Measurements from ENCODE around the gene PPFIA3.
"Not testable (repeated sequence)": the region's sequence is repeated elsewhere in the genome, so short reads cannot be mapped to it uniquely, and the experiment has no call there.

PPFIA3 gene

DNA sequence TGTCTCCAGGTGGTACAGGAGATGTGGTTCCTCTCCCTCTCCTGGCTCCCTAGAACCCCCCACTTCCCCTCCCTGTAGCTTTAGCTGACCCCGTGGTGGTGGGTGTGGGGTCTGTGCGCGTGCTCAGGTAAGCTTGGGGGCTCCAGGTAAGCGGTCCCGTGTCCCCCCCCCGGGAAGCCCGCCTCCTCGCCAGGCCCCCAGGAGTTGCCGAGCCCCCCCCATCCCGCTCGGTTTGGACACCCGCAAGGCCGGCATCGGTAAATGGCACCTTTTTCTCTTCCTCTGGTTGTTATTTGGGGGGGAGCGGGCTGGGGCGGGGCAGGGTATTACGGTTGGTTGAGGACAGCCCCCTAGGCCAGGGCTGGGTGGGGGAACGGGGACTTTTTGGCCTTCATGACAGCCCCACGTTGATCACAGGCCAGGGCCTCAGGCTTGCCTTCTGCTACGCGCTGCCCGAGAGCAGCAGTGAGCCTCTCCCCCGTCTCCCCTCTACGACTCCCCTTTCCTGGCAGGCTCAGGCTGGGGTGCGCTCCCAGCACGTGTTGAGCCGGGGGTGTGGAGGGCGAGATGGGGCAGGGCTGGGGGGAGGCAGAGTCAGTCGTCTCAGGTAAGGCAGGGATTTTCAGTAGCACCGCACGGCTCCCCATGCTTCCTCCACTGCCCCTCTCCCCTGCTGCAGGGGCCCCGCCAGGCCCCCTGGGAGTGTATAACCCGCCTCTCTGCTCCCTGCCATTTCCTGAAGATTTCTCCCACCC lies 15.8 kb upstream of the PPFIA3 start:
- peak; percentile 63 for DNase-seq

- peak; percentile 94 for DNase-seq
These were observed 15.0 kb upstream of the PPFIA3 start for GRCh38 chr19:49104229-49104864.

- peak; percentile 28 for DNase-seq
These were observed 12.7 kb upstream of the PPFIA3 start for GRCh38 chr19:49106648-49107135.

GRCh38 chr19:49107625-49108459 lies 11.5 kb upstream of the PPFIA3 start:
- no peak for DNase-seq

- DNase-seq: no peak
These were observed 10.3 kb upstream of the PPFIA3 start for GRCh38 chr19:49109051-49109450.

- no peak for DNase-seq
These were observed 9.6 kb upstream of the PPFIA3 start for GRCh38 chr19:49109569-49110233.

GRCh38 chr19:49110567-49110966 lies 8.8 kb upstream of the PPFIA3 start:
- no peak for DNase-seq

- DNase-seq: no peak
These were observed 7.9 kb upstream of the PPFIA3 start for GRCh38 chr19:49111218-49111998.

GRCh38 chr19:49113762-49114629 lies 5.3 kb upstream of the PPFIA3 start, which contains the start of gene LIN7B:
Gene LIN7B, plus strand, starts transcription at chr19:49114370. Its CDS starts 35 bp downstream, at chr19:49114405.
- DNase-seq: peak; percentile 88

DNA sequence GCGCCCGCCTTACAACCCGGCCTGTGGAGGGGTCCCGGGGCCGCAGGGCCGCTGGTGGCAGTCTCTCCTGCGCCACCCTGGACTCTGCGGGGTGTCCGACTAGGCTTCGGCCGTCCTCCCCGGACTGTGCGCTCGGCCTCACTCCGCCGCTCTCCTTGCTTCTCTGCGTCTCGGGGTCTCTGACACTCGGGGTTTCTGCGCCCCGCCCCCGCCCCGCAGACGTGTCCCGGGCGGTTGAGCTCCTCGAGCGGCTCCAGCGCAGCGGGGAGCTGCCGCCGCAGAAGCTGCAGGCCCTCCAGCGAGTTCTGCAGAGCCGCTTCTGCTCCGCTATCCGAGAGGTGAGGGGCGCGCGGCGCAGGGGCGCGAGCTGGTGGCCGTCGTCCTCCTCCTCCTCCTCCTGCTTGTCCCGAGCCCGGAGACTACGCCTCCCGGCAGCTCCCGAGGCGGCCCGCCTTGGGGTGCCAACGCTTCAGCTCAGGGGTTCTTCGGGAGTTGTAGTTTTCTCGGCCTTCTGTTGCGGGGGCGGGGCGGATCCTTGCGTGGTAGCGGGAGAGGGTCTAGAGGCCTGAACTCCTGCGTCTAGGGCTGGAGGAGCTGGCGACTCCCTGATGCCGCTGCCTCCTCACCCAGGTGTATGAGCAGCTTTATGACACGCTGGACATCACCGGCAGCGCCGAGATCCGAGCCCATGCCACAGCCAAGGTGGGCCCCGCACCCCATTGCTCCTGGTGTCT lies 4.5 kb upstream of the PPFIA3 start:
- peak; percentile 67 for DNase-seq

GRCh38 chr19:49116544-49116943 lies 2.8 kb upstream of the PPFIA3 start:
- DNase-seq: no peak

GRCh38 chr19:49117677-49118564 lies 1.4 kb upstream of the PPFIA3 start:
- no peak for DNase-seq

DNA sequence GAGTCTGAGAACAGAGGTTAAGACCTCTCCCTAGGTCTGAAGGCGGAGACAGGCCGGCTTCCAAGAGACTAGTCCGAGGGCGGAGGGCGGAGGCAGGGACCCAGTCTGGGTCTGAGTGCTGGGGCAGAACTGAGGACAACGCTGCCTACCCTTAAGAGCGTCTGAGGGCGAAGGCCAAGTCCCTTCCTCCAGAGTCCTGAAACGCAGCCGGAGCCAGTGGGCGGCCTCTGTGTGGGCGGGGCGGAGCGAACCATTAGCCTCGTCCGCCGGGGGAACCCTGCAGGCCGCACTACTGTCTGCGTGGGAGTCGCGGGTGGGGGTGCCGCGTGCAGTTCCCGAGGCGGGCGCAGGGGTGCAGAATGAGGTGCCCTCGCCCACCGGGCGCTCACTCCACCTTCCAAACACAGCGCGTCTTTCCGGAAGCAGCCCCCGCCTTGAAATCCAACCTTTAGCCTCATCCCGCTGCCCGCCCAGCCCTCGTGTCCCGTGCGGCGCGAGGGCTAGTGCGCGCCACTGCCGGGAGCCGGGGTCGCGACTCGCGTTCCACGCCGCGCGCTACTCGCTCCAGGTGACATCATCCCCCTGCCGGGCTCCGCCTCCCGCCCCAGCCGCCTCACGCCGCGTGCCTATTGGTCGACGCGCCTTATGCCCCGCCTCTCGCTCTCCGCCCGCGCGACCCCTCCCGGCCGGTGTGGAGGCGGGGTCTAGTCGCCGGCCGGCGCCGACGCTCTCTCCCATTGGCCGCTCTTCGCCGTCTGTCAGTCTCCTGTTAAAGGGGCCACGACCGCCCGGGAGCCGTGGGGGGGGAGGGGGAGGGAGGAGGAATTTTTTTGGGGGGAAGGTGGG lies 556 bp upstream of the PPFIA3 start, which contains the start of gene C19orf73:
C19orf73 (minus strand) TSS at position 579 of the 846 bp plus-strand sequence; CDS start at position 458, 121 bp downstream.
- peak; percentile 95 for DNase-seq

DNA sequence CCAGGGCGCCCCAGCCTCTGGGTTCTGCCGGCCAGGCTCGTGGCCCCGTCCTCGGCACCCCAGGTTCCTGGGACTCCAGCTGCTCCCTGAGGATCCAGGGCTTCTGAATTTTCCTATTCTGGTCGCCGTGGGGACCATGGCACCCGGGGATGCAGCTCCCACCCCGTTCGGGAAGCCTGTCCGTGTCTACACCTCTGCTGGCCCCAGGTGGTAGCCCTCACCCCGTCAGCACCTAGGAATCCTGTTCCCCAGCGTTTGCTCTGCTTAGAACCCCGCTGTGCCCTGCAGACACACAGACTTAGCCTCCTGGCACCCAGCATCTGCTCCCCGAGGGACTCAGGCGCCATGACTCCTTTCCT lies 960 bp downstream of the PPFIA3 start:
- no peak for DNase-seq

GRCh38 chr19:49120868-49121267 lies 1.5 kb downstream of the PPFIA3 start:
- no peak for DNase-seq

DNA sequence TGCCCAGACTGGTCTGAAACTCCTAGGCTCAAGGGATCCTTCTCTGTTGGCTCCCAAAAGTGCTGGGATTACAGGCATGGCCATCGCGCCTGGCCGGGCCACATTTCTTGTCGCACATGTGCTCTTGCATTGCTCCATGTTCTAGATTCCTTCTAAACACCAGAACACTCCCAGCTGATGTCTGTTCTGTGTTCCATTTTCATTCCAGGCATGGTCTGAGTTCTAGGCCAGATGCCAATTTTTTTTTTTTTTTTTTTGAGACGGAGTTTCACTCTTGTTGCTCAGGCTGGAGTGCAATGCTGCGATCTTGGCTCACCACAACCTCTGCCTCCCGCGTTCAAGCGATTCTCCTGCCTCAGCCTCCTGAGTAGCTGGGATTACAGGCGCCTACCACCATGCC lies 2.5 kb downstream of the PPFIA3 start:
- peak; percentile 28 for DNase-seq

GRCh38 chr19:49123285-49123684 lies 3.9 kb downstream of the PPFIA3 start:
- DNase-seq: not testable (repeated sequence)

All from NCI-H2171 treated with DMSO at 0.1 percent for 48 hours (cell line).